Thymus (tissue), 11 donors: ENCODE data around the gene LMNA. TPM values are rescaled to one million over a fixed set of nuclear protein-coding genes. Genes with fewer than 3 reads are reported as not detected.

Experiments used
- DNase-seq, 9 donors: peaks; one replicate each; pipeline ENCODE4 v3.0.0-alpha.2; 2013; ENCODE audit warnings: low spot score in 9 of 9, low read depth in 6 of 9, missing footprints in 1 of 9
- H3K27ac ChIP-seq, 2 donors: one replicate each; pipeline ENCODE4 v1.5.1; 2013; ENCODE audit warnings: control low read depth in 1 of 2, low read depth in 1 of 2, low read length in 1 of 2, mild to moderate bottlenecking in 1 of 2, moderate library complexity in 1 of 2
- H3K27me3 ChIP-seq, 2 donors: one replicate each; pipeline ENCODE4 v1.5.1; 2013; ENCODE audit warnings: low read length in 1 of 2; ENCODE audit not compliant: control insufficient read depth in 2 of 2, insufficient read depth in 1 of 2
- H3K36me3 ChIP-seq, 2 donors: one replicate each; pipeline ENCODE4 v1.5.1; 2013; ENCODE audit warnings: low read length in 1 of 2, mild to moderate bottlenecking in 1 of 2, moderate library complexity in 1 of 2; ENCODE audit not compliant: control insufficient read depth in 2 of 2, insufficient read depth in 2 of 2
- H3K4me1 ChIP-seq, 2 donors: one replicate each; pipeline ENCODE4 v1.5.1; 2013; ENCODE audit warnings: low read length in 2 of 2; ENCODE audit not compliant: control insufficient read depth in 2 of 2, insufficient read depth in 2 of 2
- H3K4me3 ChIP-seq, 2 donors: one replicate each; pipeline ENCODE4 v1.5.1; 2013; ENCODE audit warnings: low read length in 2 of 2, control low read depth in 1 of 2, mild to moderate bottlenecking in 1 of 2
- H3K9me3 ChIP-seq, 2 donors: one replicate each; pipeline ENCODE4 v1.5.1; 2013; ENCODE audit warnings: low read length in 1 of 2, mild to moderate bottlenecking in 1 of 2; ENCODE audit not compliant: control insufficient read depth in 2 of 2, insufficient read depth in 1 of 2
- WGBS: extraction: QIAGEN DNeasy Blood & Tissue Kit; methylation state at CpG from one replicate; pipeline ENCODE4 v1.1.7; 2013; 5-methylcytosine and 5-hydroxymethylcytosine counted together
- polyA plus RNA-seq: library from polyadenylated mRNA; stranded (reverse); fragments of 200-250 nt; gene quantifications from one replicate; pipeline ENCODE4 v1.2.3, GENCODE V29; 2013
- total RNA-seq: library from RNA; stranded (reverse); fragments of 120-200 nt; gene quantifications from one replicate; pipeline ENCODE4 v1.2.4, GENCODE V29; 2013
- donor health status: healthy.

The LMNA gene
- total and polyA plus RNA-seq, 2 donors = 51.6 to 68.3 TPM

DNA sequence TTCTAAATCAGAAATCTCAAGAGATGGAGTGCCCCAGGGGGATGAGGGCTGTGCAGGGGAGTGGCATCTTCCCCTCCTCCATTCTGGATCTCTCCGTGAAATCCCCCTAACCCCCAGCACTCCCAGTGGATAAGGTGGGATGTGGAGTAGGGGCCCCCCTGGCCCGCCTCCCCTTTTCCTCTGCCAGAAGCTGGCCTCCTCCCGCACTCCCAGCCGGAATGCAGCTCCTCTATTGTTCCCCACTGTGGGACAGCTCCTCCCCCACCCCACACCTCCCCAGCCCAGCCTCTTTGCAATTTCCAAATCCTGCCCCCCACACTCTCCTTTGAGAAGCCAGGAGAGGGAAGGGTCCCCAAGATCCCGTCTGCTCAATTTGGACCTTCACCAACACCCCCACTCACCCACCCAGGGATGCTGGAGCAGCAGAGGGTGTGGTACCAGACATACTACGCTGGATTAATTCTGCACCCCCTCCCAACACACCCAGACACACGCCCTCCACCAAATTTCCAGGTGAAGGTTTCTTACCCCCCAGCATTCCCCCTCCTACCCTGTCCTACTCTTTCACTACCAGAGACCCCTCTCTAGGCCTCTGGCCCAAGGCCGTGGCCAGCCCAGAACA lies 34.2 kb upstream of the LMNA start:
- H3K36me3 ChIP-seq = peaks cover 0 to 3% of the 10 kb centered on the region in 2 donors
- peak overlapping the region in 1 of 2 donors; percentile 17 for H3K27ac ChIP-seq
- H3K9me3 ChIP-seq = peaks cover 0 to 3% of the 10 kb centered on the region in 2 donors
- peaks cover 14 to 56% of the 10 kb centered on the region in 2 donors for H3K27me3 ChIP-seq
- H3K4me3 ChIP-seq = peak overlapping the region in 1 of 2 donors; percentile 30
- DNase-seq = no peak
- WGBS = 95% methylated on average over 8 of the region's 8 CpGs
- peaks cover 5 to 28% of the 10 kb centered on the region in 2 donors for H3K4me1 ChIP-seq

DNA sequence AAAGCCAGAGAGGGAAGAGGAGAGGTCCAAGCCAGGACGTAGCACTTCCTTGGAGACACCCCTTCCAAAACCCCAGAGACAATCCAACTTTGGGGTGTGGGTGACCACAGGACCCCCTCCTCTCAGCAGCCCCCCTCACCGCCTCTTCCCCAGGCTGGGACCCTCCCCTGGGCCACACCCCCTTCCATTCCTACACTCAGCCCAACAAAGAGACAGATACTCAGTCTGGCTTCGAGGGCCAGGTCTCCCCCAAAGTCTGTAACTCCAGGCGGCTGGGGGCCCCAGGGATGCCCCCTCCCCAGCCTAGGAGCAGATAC lies 33.7 kb upstream of the LMNA start:
- H3K4me3 ChIP-seq = peak overlapping the region in 1 of 2 donors; percentile 30
- no peak overlapping the region for H3K27ac ChIP-seq
- DNase-seq = no peak
- H3K9me3 ChIP-seq = peaks cover 0 to 3% of the 10 kb centered on the region in 2 donors
- peaks cover 0 to 3% of the 10 kb centered on the region in 2 donors for H3K36me3 ChIP-seq
- H3K27me3 ChIP-seq = peaks cover 14 to 60% of the 10 kb centered on the region in 2 donors
- WGBS = 79% methylated on average over 4 of the region's 4 CpGs
- peaks cover 5 to 24% of the 10 kb centered on the region in 2 donors for H3K4me1 ChIP-seq

- Histone ChIP-seq H3K27ac (no peak overlapping the region), H3K27me3 (peaks cover 14 to 65% of the 10 kb centered on the region in 2 donors), H3K4me3 (peak overlapping the region; percentile 75 to 84), H3K36me3 (peaks cover 0 to 3% of the 10 kb centered on the region in 2 donors), H3K4me1 (peaks cover 5 to 18% of the 10 kb centered on the region in 2 donors), H3K9me3 (peaks cover 0 to 3% of the 10 kb centered on the region in 2 donors)
- 7% methylated on average over 61 of the region's 61 CpGs for WGBS
- DNase-seq = no peak
These were observed 33.2 kb upstream of the LMNA start for GRCh38 chr1:156081180-156081916.

DNA sequence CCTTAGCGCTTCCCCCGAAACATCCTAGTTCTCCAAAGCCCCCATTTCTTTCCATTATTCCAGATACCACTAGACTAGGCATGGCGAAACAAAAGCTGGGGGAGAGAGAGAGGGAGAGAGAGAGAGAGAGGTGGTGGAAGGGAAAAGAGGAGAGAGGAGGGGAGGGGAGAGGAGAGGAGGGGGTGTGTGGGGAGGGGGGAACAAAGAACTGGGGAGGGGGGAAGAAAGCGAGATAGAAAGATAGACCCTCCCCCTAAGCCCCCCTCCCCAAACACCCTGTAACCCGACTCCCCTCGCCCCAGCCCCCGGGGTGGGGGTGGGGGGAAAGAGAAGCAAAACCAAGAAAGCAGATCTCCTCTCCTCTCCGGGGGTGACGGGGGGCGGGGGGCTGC lies 32.6 kb upstream of the LMNA start:
- peaks cover 14 to 71% of the 10 kb centered on the region in 2 donors for H3K27me3 ChIP-seq
- peaks cover 0 to 3% of the 10 kb centered on the region in 2 donors for H3K9me3 ChIP-seq
- 0% methylated on average over 10 of the region's 10 CpGs for WGBS
- DNase-seq = no peak
- H3K27ac ChIP-seq = no peak overlapping the region
- peak overlapping the region; percentile 75 to 84 for H3K4me3 ChIP-seq
- peaks cover 5 to 15% of the 10 kb centered on the region in 2 donors for H3K4me1 ChIP-seq
- peaks cover 0 to 3% of the 10 kb centered on the region in 2 donors for H3K36me3 ChIP-seq

DNA sequence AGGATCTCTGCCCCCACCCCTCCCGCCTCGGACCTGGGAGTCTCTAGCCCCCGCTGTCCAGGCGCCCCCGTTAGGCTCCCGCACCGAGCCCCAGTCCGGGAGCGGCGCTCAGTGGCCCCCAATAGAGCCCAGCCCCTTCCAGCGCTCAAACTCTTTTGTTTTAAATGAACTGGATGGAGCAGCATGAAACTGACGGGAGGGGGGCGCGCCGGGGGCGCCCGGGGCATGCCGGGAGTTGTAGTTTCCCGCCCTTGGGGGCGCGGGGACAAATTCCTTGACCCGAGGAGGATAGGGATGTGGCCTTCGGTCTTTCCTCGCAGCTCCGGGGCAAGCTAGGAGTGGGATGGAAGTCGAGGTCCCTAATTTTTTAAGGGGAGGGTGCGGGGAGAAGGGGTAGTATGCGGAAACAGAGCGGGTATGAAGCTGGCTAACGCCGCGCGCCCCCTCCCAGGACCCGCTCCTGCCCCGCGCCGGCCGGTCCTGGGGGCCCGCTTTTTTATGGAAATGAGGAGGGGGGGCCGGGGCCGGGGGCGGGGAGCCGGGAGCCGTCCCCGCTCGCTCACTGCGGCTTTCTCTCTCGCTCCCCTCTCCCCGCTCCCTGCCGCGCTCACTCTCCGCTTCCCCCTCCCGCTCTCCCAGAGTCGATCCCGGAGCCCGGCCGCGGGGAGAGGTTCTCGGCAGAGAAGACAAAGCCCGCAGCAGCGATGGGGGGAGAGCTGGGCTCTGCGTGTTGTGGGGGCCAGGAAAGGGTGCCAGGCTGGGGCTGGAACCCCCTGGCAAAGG lies 32.0 kb upstream of the LMNA start, which contains the start of gene MEX3A:
Gene MEX3A (minus strand): TSS at position 157 of the 783 bp plus-strand sequence. CDS start 467 bp downstream, outside the sequence.
- Histone ChIP-seq H3K27me3 (peaks cover 14 to 73% of the 10 kb centered on the region in 2 donors), H3K4me3 (peak within 1 kb of the TSS; percentile 75 to 84), H3K27ac (no peak within 1 kb of the TSS), H3K36me3 (no peaks in the 10 kb centered on the region), H3K9me3 (peaks cover 0 to 3% of the 10 kb centered on the region in 2 donors), H3K4me1 (peaks cover 5 to 14% of the 10 kb centered on the region in 2 donors)
- DNase-seq = peak in 6 of 9 donors; percentile 32 to 74 (median 58)
- under 1% methylated on average over 62 of the region's 62 CpGs for WGBS

- no peak for DNase-seq
- 72% methylated on average over 7 of the region's 7 CpGs for WGBS
- Histone ChIP-seq H3K27ac (no peak overlapping the region), H3K9me3 (peaks cover 0 to 3% of the 10 kb centered on the region in 2 donors), H3K27me3 (peaks cover 14 to 73% of the 10 kb centered on the region in 2 donors), H3K4me1 (peaks cover 5 to 14% of the 10 kb centered on the region in 2 donors), H3K36me3 (no peaks in the 10 kb centered on the region), H3K4me3 (no peak overlapping the region)
These were observed 30.4 kb upstream of the LMNA start for GRCh38 chr1:156083800-156084790.

DNA sequence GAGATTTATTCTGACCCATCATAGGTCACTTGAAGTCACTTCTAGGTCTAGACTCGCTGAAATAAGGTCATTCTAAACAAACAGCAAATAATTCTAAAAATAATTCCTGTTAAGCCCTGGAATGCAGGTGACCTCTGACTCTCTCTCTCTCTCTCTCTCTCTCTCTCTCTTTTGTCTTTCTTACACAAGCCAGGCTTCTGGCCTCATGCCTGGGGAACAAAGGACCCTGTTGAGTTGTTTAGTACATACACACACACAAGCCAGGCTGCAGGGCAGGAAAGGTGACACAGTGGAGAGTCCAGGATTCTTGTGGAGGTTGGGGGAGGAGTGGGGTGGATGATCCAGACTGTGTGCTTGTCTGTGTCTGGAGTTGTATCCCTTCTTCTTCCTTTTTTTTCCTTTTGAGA lies 28.3 kb upstream of the LMNA start:
- Histone ChIP-seq H3K4me3 (no peak overlapping the region), H3K36me3 (no peaks in the 10 kb centered on the region), H3K9me3 (peaks cover 0 to 3% of the 10 kb centered on the region in 2 donors), H3K4me1 (peaks cover 5 to 16% of the 10 kb centered on the region in 2 donors), H3K27me3 (peaks cover 10 to 63% of the 10 kb centered on the region in 2 donors), H3K27ac (no peak overlapping the region)
- no peak for DNase-seq
- 94% methylated on average over 1 of the region's 1 CpG for WGBS

GRCh38 chr1:156089704-156090103 lies 24.8 kb upstream of the LMNA start:
- Histone ChIP-seq H3K27me3 (peaks cover 0 to 41% of the 10 kb centered on the region in 2 donors), H3K9me3 (no peaks in the 10 kb centered on the region), H3K4me1 (peaks cover 0 to 6% of the 10 kb centered on the region in 2 donors), H3K27ac (no peak overlapping the region), H3K36me3 (no peaks in the 10 kb centered on the region), H3K4me3 (no peak overlapping the region)
- 76% methylated on average over 6 of the region's 6 CpGs for WGBS
- DNase-seq = no peak
